Measurements from ENCODE around the gene MAMLD1.

MAMLD1 gene

GRCh38 chrX:150352114-150352513 lies 11.0 kb upstream of the MAMLD1 start:
- DNase-seq (ENCODE audit: low read depth in 1 of 2, low spot score in 1 of 2): no peak

GRCh38 chrX:150352581-150352980 lies 10.5 kb upstream of the MAMLD1 start:
- DNase-seq (ENCODE audit: low read depth in 1 of 2, low spot score in 1 of 2): no peak

- DNase-seq (ENCODE audit: low read depth in 1 of 2, low spot score in 1 of 2): no peak
These were observed 7.2 kb upstream of the MAMLD1 start for GRCh38 chrX:150355913-150356312.

- DNase-seq (ENCODE audit: low read depth in 1 of 2, low spot score in 1 of 2): no peak
These were observed 5.3 kb upstream of the MAMLD1 start for GRCh38 chrX:150357790-150358189.

GRCh38 chrX:150358651-150359050 lies 4.5 kb upstream of the MAMLD1 start:
- no peak for DNase-seq (ENCODE audit: low read depth in 1 of 2, low spot score in 1 of 2)

- no peak for DNase-seq (ENCODE audit: low read depth in 1 of 2, low spot score in 1 of 2)
These were observed 2.8 kb upstream of the MAMLD1 start for GRCh38 chrX:150360331-150360730.

- DNase-seq (ENCODE audit: low read depth in 1 of 2, low spot score in 1 of 2): peak in 1 of 2 donors; percentile 11
These were observed 1.9 kb upstream of the MAMLD1 start for GRCh38 chrX:150361070-150361776.

GRCh38 chrX:150361777-150362351 lies 1.3 kb upstream of the MAMLD1 start:
- peak in 1 of 2 donors; percentile 13 for DNase-seq (ENCODE audit: low read depth in 1 of 2, low spot score in 1 of 2)

GRCh38 chrX:150363561-150364346 lies 637 bp downstream of the MAMLD1 start:
- DNase-seq (ENCODE audit: low read depth in 1 of 2, low spot score in 1 of 2): no peak

GRCh38 chrX:150364347-150365050 lies 1.4 kb downstream of the MAMLD1 start:
- no peak for DNase-seq (ENCODE audit: low read depth in 1 of 2, low spot score in 1 of 2)

- DNase-seq (ENCODE audit: low read depth in 1 of 2, low spot score in 1 of 2): no peak
These were observed 2.2 kb downstream of the MAMLD1 start for GRCh38 chrX:150365051-150365989.

- DNase-seq (ENCODE audit: low read depth in 1 of 2, low spot score in 1 of 2): no peak
These were observed 3.1 kb downstream of the MAMLD1 start for GRCh38 chrX:150365990-150366911.

GRCh38 chrX:150366951-150367545 lies 3.9 kb downstream of the MAMLD1 start:
- DNase-seq (ENCODE audit: low read depth in 1 of 2, low spot score in 1 of 2): no peak

- DNase-seq (ENCODE audit: low read depth in 1 of 2, low spot score in 1 of 2): no peak
These were observed 7.6 kb downstream of the MAMLD1 start for GRCh38 chrX:150370589-150371312.

- DNase-seq (ENCODE audit: low read depth in 1 of 2, low spot score in 1 of 2): no peak
These were observed 8.8 kb downstream of the MAMLD1 start for GRCh38 chrX:150371877-150372276.

- no peak for DNase-seq (ENCODE audit: low read depth in 1 of 2, low spot score in 1 of 2)
These were observed 9.2 kb downstream of the MAMLD1 start for GRCh38 chrX:150372280-150372679.

- DNase-seq (ENCODE audit: low read depth in 1 of 2, low spot score in 1 of 2): no peak
These were observed 9.6 kb downstream of the MAMLD1 start for GRCh38 chrX:150372756-150373155.

- no peak for DNase-seq (ENCODE audit: low read depth in 1 of 2, low spot score in 1 of 2)
These were observed 12.2 kb downstream of the MAMLD1 start for GRCh38 chrX:150375243-150375770.
